Activated CD4-positive, alpha-beta T cell treated with anti-CD3 and anti-CD28 coated beads for 36 hours (primary cell): ENCODE data around the gene GAB2. TPM values are rescaled to one million over a fixed set of nuclear protein-coding genes. Genes with fewer than 3 reads are reported as not detected.
A peak's percentile ranks its signal among the peaks of the same experiment; 100 is the strongest.
"Not testable (repeated sequence)": the region's sequence is repeated elsewhere in the genome, so short reads cannot be mapped to it uniquely, and the experiment has no call there.

Experiments used
- ATAC-seq: fragments of 200-7000 bp; cut with Tn5 transposase; one replicate; pipeline ENCODE4 v1.10.0; 2021; ENCODE audit warnings: mild to moderate bottlenecking, moderate library complexity
- CTCF ChIA-PET: fragments of 350-600 bp; sonication (Branson Sonifier 250); formaldehyde crosslinking; loops from one replicate; lab custom pipeline; 2021; ENCODE audit warnings: antibody characterized with exemption; lab: Charles Lee
- POLR2A ChIA-PET: fragments of 350-600 bp; sonication (Branson Sonifier 250); formaldehyde crosslinking; loops from one replicate; lab custom pipeline; 2021; ENCODE audit warnings: antibody characterized with exemption, inconsistent platforms; lab: Charles Lee
- DNase-seq: peaks from one replicate; pipeline ENCODE4 v3.0.0-alpha.2; 2020
- H3K27ac Mint-ChIP-seq: one replicate; pipeline ENCODE4 v1.8.0; 2021; ENCODE audit warnings: mixed read lengths
- H3K27me3 Mint-ChIP-seq: one replicate; pipeline ENCODE4 v1.8.0; 2021; ENCODE audit warnings: mixed read lengths
- H3K36me3 Mint-ChIP-seq: one replicate; pipeline ENCODE4 v1.8.0; 2021; ENCODE audit warnings: low read depth, mixed read lengths
- H3K4me1 Mint-ChIP-seq: one replicate; pipeline ENCODE4 v1.8.0; 2021; ENCODE audit warnings: mixed read lengths
- H3K4me3 Mint-ChIP-seq: one replicate; pipeline ENCODE4 v1.8.0; 2021; ENCODE audit warnings: mild to moderate bottlenecking, moderate library complexity, mixed read lengths
- H3K9me3 Mint-ChIP-seq: one replicate; pipeline ENCODE4 v1.8.0; 2021; ENCODE audit warnings: low read depth, mixed read lengths
- intact Hi-C, 2 experiments: fragments of 100-400 bp; cut with DNase I in 1 of 2; cut with micrococcal nuclease in 1 of 2; formaldehyde crosslinking; loops; one replicate each; pipeline versions ENCODE4 v1.14.2 to v1.15.1; 2022 to 2024; cut with DNase I, micrococcal nuclease
- total RNA-seq, 2 experiments: library from RNA; stranded (reverse); gene quantifications; one replicate each; pipeline ENCODE4 v1.2.3, GENCODE V29; 2021

GAB2 gene
- total RNA-seq, 2 experiments from 2014 or later = 4.3 to 4.8 TPM

- Mint-ChIP-seq H3K4me3 (no peak overlapping the region), H3K36me3 (no peaks in the 10 kb centered on the region), H3K27ac (no peak overlapping the region), H3K4me1 (no peaks in the 10 kb centered on the region), H3K27me3 (no peaks in the 10 kb centered on the region), H3K9me3 (no peaks in the 10 kb centered on the region)
- POLR2A ChIA-PET = no interaction called here
- intact Hi-C loops = no loop called here
- no peak for DNase-seq
- no peak for ATAC-seq
- CTCF ChIA-PET = no interaction called here
Measured at GRCh38 chr11:78304201-78304600, 113.4 kb downstream of the GAB2 start.

DNA sequence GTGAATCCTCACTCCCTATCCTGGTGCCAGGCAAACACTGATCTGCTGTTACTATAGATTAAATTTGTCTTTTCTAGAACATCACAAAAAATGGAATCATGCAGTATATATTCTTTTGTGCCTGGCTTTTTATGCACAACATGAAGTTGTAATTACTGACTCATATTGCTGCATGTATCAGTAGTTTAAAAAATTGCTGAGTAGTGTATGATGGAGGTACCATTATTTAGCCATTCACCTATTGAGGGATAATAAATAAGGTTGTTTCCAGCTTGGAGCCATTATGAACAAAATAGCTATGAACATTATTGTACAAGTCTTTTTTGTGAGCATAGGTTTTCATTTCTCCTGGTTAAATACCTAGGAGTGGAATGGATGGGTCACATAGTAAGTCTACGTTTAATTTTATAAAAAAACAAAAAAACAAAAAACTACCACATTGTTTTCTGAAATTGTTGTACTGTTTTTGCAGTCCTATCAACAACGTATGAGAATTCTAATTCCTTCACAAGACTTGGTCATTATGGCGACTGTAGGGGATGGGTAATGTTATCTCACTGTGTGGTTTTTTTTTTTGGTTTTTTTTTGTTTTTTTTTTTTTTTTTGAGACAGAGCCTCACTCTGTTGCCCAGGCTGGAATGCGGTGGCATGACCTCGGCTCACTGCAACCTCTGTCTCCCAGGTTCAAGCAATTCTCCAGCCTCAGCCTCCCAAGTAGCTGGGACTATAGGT is 117.3 kb downstream of the GAB2 start:
- ATAC-seq (no peak), DNase-seq (no peak)
- H3K4me1 Mint-ChIP-seq = peaks cover 9% of the 10 kb centered on the region
- H3K27ac Mint-ChIP-seq = no peak overlapping the region
- no peaks in the 10 kb centered on the region for H3K27me3 Mint-ChIP-seq
- no peaks in the 10 kb centered on the region for H3K9me3 Mint-ChIP-seq
- CTCF ChIA-PET = interaction anchor here (0.6 to 0.9 kb wide), 2 partner anchors 10 to 128 kb away, joined by 3 read pairs; no protein-coding TSS in a partner anchor
- intact Hi-C loops = no loop called here
- POLR2A ChIA-PET = no interaction called here
- no peak overlapping the region for H3K4me3 Mint-ChIP-seq
- H3K36me3 Mint-ChIP-seq = no peaks in the 10 kb centered on the region

DNA sequence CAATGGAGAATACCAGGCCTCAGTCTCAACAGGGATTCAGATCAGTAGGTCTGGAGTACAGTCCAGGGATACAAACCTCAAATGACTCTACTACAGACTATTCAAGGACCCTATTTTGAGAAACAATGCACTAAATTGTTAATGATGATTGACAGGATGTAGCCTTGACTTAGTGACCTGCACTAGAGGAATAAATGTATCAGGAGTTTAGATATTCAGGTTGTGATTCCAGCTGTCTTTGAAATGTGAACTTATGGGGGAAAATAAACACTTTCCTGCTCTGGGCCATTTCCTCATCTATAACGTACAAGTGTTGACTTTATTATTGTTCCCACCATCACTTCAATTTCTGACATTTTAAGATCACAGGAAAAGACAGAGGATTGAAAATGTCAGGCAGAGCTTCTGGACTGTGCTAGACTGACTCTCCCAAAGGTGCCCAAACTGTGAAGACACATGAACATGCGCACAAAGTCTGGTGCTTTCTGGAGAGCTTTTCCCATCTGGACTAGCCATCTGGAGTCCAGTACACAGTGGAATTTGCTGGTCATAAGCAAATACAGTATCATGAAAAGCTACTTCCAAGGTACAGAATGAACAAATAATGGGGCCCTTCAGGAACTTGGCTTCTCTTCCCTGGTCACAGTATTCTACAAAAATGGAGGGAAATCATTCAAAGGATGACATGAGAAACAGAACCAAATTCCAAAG is 118.5 kb downstream of the GAB2 start:
- CTCF ChIA-PET = interaction anchor here (0.5 to 0.9 kb wide), 4 partner anchors 11 to 595 kb away, joined by 3 to 4 read pairs (median 3); no protein-coding TSS in a partner anchor
- ATAC-seq (no peak), DNase-seq (no peak)
- Mint-ChIP-seq H3K9me3 (no peaks in the 10 kb centered on the region), H3K36me3 (no peaks in the 10 kb centered on the region), H3K27me3 (no peaks in the 10 kb centered on the region), H3K4me1 (peaks cover 9% of the 10 kb centered on the region), H3K4me3 (no peak overlapping the region), H3K27ac (no peak overlapping the region)
- POLR2A ChIA-PET = no interaction called here
- intact Hi-C loops = no loop called here

DNA sequence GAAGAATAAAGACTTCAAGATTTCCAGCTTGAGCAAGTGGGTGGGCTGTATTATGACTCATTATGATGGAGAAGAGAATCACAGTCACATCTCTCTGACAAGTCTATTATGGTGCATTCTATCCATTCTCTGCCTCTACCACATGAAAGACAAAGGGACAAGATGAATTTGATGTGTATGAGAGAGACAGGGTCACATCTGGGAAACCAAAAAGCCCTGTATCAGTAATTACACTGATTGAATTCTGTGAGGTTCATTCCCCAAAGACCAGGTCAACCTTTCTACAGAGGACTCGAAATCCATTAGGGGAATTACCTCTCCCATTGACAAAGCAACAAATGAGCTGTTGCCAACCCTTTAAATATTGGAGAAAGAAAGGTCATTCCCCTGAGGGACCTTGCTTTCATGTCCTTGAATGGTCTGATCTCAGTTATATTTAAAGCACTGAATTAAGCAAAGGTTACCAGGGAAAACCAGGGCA is 119.3 kb downstream of the GAB2 start:
- H3K9me3 Mint-ChIP-seq = no peaks in the 10 kb centered on the region
- H3K4me3 Mint-ChIP-seq = no peak overlapping the region
- DNase-seq = no peak
- peak; percentile 94 for ATAC-seq
- peaks cover 9% of the 10 kb centered on the region for H3K4me1 Mint-ChIP-seq
- H3K27me3 Mint-ChIP-seq = no peaks in the 10 kb centered on the region
- no peak overlapping the region for H3K27ac Mint-ChIP-seq
- CTCF ChIA-PET = interaction anchor here (0.6 kb wide), 1 partner anchor 297 kb away, joined by 3 read pairs; no protein-coding TSS in a partner anchor
- POLR2A ChIA-PET = no interaction called here
- intact Hi-C loops = no loop called here
- no peaks in the 10 kb centered on the region for H3K36me3 Mint-ChIP-seq

GRCh38 chr11:78295991-78296930 is 121.4 kb downstream of the GAB2 start:
- Mint-ChIP-seq H3K4me3 (no peak overlapping the region), H3K36me3 (no peaks in the 10 kb centered on the region), H3K27me3 (no peaks in the 10 kb centered on the region), H3K27ac (no peak overlapping the region), H3K4me1 (peaks cover 25% of the 10 kb centered on the region), H3K9me3 (no peaks in the 10 kb centered on the region)
- POLR2A ChIA-PET = no interaction called here
- intact Hi-C loops = no loop called here
- DNase-seq (no peak), ATAC-seq (no peak)
- CTCF ChIA-PET = no interaction called here

- Mint-ChIP-seq H3K4me3 (no peak overlapping the region), H3K36me3 (peaks cover 3% of the 10 kb centered on the region), H3K4me1 (peaks cover 32% of the 10 kb centered on the region), H3K27me3 (no peaks in the 10 kb centered on the region), H3K27ac (no peak overlapping the region), H3K9me3 (peaks cover 3% of the 10 kb centered on the region)
- intact Hi-C loops = no loop called here
- DNase-seq (no peak), ATAC-seq (no peak)
- POLR2A ChIA-PET = no interaction called here
- CTCF ChIA-PET = no interaction called here
Measured at GRCh38 chr11:78295347-78295746, 122.3 kb downstream of the GAB2 start.

GRCh38 chr11:78294100-78294499 is 123.5 kb downstream of the GAB2 start:
- H3K27ac Mint-ChIP-seq, H3K36me3 Mint-ChIP-seq, H3K27me3 Mint-ChIP-seq, POLR2A ChIA-PET, H3K9me3 Mint-ChIP-seq, ATAC-seq, H3K4me3 Mint-ChIP-seq, DNase-seq: not testable (repeated sequence)
- CTCF ChIA-PET = interaction anchor here (0.7 kb wide), 1 partner anchor 17 kb away, joined by 3 read pairs; no protein-coding TSS in a partner anchor
- peaks cover 42% of the 10 kb centered on the region for H3K4me1 Mint-ChIP-seq
- intact Hi-C loops = loop anchor here in 1 of 2 experiments (5.0 kb wide), 2 partner anchors 107 to 268 kb away; partner anchors contain the start of genes KCTD21 and USP35

- Mint-ChIP-seq H3K36me3 (peaks cover 7% of the 10 kb centered on the region), H3K4me1 (peaks cover 39% of the 10 kb centered on the region), H3K9me3 (peaks cover 7% of the 10 kb centered on the region), H3K27ac (no peak overlapping the region), H3K27me3 (no peaks in the 10 kb centered on the region), H3K4me3 (no peak overlapping the region)
- intact Hi-C loops = loop anchor here in 1 of 2 experiments (5.0 kb wide), 2 partner anchors 106 to 269 kb away; partner anchors contain the start of genes KCTD21 and USP35
- no peak for DNase-seq
- ChIA-PET CTCF (interaction anchor here (0.7 kb wide), 1 partner anchor 18 kb away, joined by 3 read pairs; no protein-coding TSS in a partner anchor), POLR2A (no interaction called here)
- no peak for ATAC-seq
Measured at GRCh38 chr11:78293536-78293935, 124.1 kb downstream of the GAB2 start.

GRCh38 chr11:78292109-78292803 is 125.4 kb downstream of the GAB2 start:
- H3K4me3 Mint-ChIP-seq = no peak overlapping the region
- POLR2A ChIA-PET = no interaction called here
- intact Hi-C loops = loop anchor here (1.0 to 5.0 kb wide), 3 partner anchors 33 to 270 kb away; partner anchors contain the start of genes KCTD21 (in 1 of the 2) and USP35 (in 1 of the 2)

GRCh38 chr11:78291503-78292108 is 126.0 kb downstream of the GAB2 start:
- H3K27me3 Mint-ChIP-seq = no peaks in the 10 kb centered on the region
- peak overlapping the region; percentile 64 for H3K27ac Mint-ChIP-seq
- H3K4me1 Mint-ChIP-seq = peaks cover 33% of the 10 kb centered on the region
- peak; percentile 77 for ATAC-seq
- intact Hi-C loops = loop anchor here (1.0 to 5.0 kb wide), 3 partner anchors 34 to 271 kb away; partner anchors contain the start of genes KCTD21 (in 1 of the 2) and USP35 (in 1 of the 2)
- ChIA-PET CTCF (interaction anchor here (1.1 to 1.3 kb wide), 2 partner anchors 38 to 127 kb away, joined by 3 to 5 read pairs; no protein-coding TSS in a partner anchor), POLR2A (interaction anchor here (0.6 kb wide), 1 partner anchor 106 kb away, joined by 3 read pairs; no protein-coding TSS in a partner anchor)
- peaks cover 7% of the 10 kb centered on the region for H3K9me3 Mint-ChIP-seq
- peaks cover 8% of the 10 kb centered on the region for H3K36me3 Mint-ChIP-seq
- DNase-seq = peak; percentile 43
- no peak overlapping the region for H3K4me3 Mint-ChIP-seq

More at GRCh38 chr11:78292109-78292803, 125.4 kb downstream of the GAB2 start:
- peak overlapping the region; percentile 72 for H3K27ac Mint-ChIP-seq
- no peaks in the 10 kb centered on the region for H3K27me3 Mint-ChIP-seq
- H3K4me1 Mint-ChIP-seq = peaks cover 33% of the 10 kb centered on the region
- DNase-seq (peak; percentile 47), ATAC-seq (peak; percentile 75)
- H3K9me3 Mint-ChIP-seq = peaks cover 7% of the 10 kb centered on the region
- CTCF ChIA-PET = interaction anchor here (0.8 to 1.3 kb wide), 3 partner anchors 39 to 126 kb away, joined by 3 to 5 read pairs (median 3); no protein-coding TSS in a partner anchor
- H3K36me3 Mint-ChIP-seq = peaks cover 8% of the 10 kb centered on the region
